SK-N-MC (cell line): ENCODE measurements around the gene GEMIN5.

Experiments used
- DNase-seq: peaks from one replicate; pipeline ENCODE4 v3.0.0-alpha.2; 2011; ENCODE audit warnings: low read depth, low spot score
- H3K27ac ChIP-seq: fragments of 200-600 bp; sonication (generic); 2 replicates; pipeline ENCODE4 v1.5.1; 2016; ENCODE audit warnings: mixed run types
- H3K36me3 ChIP-seq: fragments of 200-600 bp; sonication (generic); 2 replicates; pipeline ENCODE4 v1.6.1; 2017; ENCODE audit warnings: antibody characterized with exemption, low read length, mixed read lengths; ENCODE audit not compliant: insufficient read depth
- H3K4me3 ChIP-seq: fragments of 200-600 bp; sonication (generic); 2 replicates; pipeline ENCODE4 v1.5.1; 2016
- H3K9ac ChIP-seq: fragments of 200-600 bp; sonication (generic); 2 replicates; pipeline ENCODE4 v1.8.0; 2017; ENCODE audit warnings: mixed run types, mixed read lengths; ENCODE audit not compliant: insufficient read length
- H3K9me3 ChIP-seq: fragments of 200-600 bp; sonication (generic); 2 replicates; pipeline ENCODE4 v1.6.1; 2017; ENCODE audit warnings: low read depth, mild to moderate bottlenecking, antibody characterized with exemption, low read length, moderate library complexity, mixed read lengths
- EZH2 ChIP-seq: fragments of 200-600 bp; sonication (generic); IDR thresholded peaks from one replicate; pipeline ENCODE4 v1.6.1; 2017; ENCODE audit warnings: antibody characterized with exemption
- FOXP2 ChIP-seq: optimal IDR thresholded peaks from 2 replicates; pipeline ENCODE3; 2011; ENCODE audit warnings: mild to moderate bottlenecking, moderate library complexity; ENCODE audit not compliant: insufficient read depth; ENCODE audit errors: extremely low read length, control extremely low read depth
- POLR2AphosphoS5 ChIP-seq: IDR thresholded peaks from 2 replicates; pipeline ENCODE4 v1.6.1; 2012; ENCODE audit warnings: mild to moderate bottlenecking, low read depth, low read length, borderline replicate concordance

The GEMIN5 gene

GRCh38 chr5:154885439-154885838 is 52.6 kb downstream of the GEMIN5 start:
- Histone ChIP-seq H3K27ac (no peak overlapping the region), H3K36me3 (peaks cover 63% of the 10 kb centered on the region), H3K9me3 (peaks cover 19% of the 10 kb centered on the region; the same call in 1 of the 2 replicates), H3K4me3 (no peak overlapping the region), H3K9ac (no peak overlapping the region)
- TF ChIP-seq POLR2AphosphoS5 (no peak), EZH2 (no peak), FOXP2 (no peak)
- no peak for DNase-seq

GRCh38 chr5:154884424-154884823 is 53.6 kb downstream of the GEMIN5 start:
- H3K36me3 ChIP-seq: peaks cover 61% of the 10 kb centered on the region
- TF ChIP-seq FOXP2 (no peak), POLR2AphosphoS5 (no peak), EZH2 (no peak)

DNA sequence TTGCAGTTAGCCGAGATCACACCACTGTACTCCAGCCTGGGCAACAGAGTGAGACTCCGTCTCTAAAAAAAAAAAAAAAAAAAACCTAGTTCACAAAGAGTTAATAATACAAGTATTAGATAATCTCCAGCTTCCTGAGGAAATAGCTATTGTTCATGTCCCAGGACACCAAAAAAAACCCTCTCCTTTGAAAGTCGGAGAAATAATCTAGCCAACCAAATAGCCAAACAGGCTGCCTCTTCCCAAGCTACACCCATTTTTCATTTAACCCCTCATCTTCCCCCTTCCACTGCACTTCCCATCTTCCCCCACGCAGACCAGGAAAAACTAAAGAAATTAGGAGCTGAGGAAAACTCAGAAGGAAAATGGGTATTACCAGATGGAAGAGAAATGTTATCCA is 56.0 kb downstream of the GEMIN5 start:
- no peak for TF ChIP-seq EZH2
- no peak for TF ChIP-seq FOXP2
- TF ChIP-seq POLR2AphosphoS5: no peak
- no peak overlapping the region for H3K27ac ChIP-seq
- DNase-seq: no peak
- no peak overlapping the region for H3K9ac ChIP-seq
- H3K4me3 ChIP-seq: no peak overlapping the region
- peaks cover 51% of the 10 kb centered on the region for H3K36me3 ChIP-seq
- peaks cover 25% of the 10 kb centered on the region for H3K9me3 ChIP-seq

More at GRCh38 chr5:154884424-154884823, 53.6 kb downstream of the GEMIN5 start:
- Histone ChIP-seq H3K9me3 (peaks cover 20% of the 10 kb centered on the region; the same call in 1 of the 2 replicates), H3K27ac (no peak overlapping the region), H3K9ac (no peak overlapping the region), H3K4me3 (no peak overlapping the region)
- no peak for DNase-seq

GRCh38 chr5:154878642-154879335 is 59.2 kb downstream of the GEMIN5 start:
- Histone ChIP-seq H3K9me3 (peaks cover 7% of the 10 kb centered on the region; the same call in 1 of the 2 replicates), H3K4me3 (no peak overlapping the region), H3K27ac (no peak overlapping the region), H3K36me3 (peaks cover 55% of the 10 kb centered on the region), H3K9ac (no peak overlapping the region)
- DNase-seq: no peak
- TF ChIP-seq EZH2 (no peak), FOXP2 (no peak), POLR2AphosphoS5 (no peak)

- no peak overlapping the region for H3K9ac ChIP-seq
- peaks cover 77% of the 10 kb centered on the region for H3K36me3 ChIP-seq
- H3K9me3 ChIP-seq: peaks cover under 1% of the 10 kb centered on the region; the same call in 1 of the 2 replicates
- H3K4me3 ChIP-seq: no peak overlapping the region
- TF ChIP-seq POLR2AphosphoS5 (no peak), EZH2 (no peak), FOXP2 (no peak)
- no peak overlapping the region for H3K27ac ChIP-seq
- no peak for DNase-seq
Observed at GRCh38 chr5:154873791-154874331, 64.2 kb downstream of the GEMIN5 start.

GRCh38 chr5:154871734-154872133 is 66.3 kb downstream of the GEMIN5 start:
- TF ChIP-seq FOXP2 (no peak), EZH2 (no peak), POLR2AphosphoS5 (no peak)
- no peaks in the 10 kb centered on the region for H3K9me3 ChIP-seq
- H3K27ac ChIP-seq: no peak overlapping the region

GRCh38 chr5:154868702-154869101 is 69.3 kb downstream of the GEMIN5 start:
- H3K9me3 ChIP-seq: no peaks in the 10 kb centered on the region
- no peak overlapping the region for H3K4me3 ChIP-seq
- peaks cover 78% of the 10 kb centered on the region for H3K36me3 ChIP-seq
- DNase-seq: no peak
- TF ChIP-seq FOXP2 (no peak), EZH2 (no peak), POLR2AphosphoS5 (no peak)
- H3K27ac ChIP-seq: no peak overlapping the region
- H3K9ac ChIP-seq: no peak overlapping the region

More at GRCh38 chr5:154871734-154872133, 66.3 kb downstream of the GEMIN5 start:
- peaks cover 79% of the 10 kb centered on the region for H3K36me3 ChIP-seq
- no peak overlapping the region for H3K4me3 ChIP-seq
- no peak for DNase-seq
- H3K9ac ChIP-seq: no peak overlapping the region

DNA sequence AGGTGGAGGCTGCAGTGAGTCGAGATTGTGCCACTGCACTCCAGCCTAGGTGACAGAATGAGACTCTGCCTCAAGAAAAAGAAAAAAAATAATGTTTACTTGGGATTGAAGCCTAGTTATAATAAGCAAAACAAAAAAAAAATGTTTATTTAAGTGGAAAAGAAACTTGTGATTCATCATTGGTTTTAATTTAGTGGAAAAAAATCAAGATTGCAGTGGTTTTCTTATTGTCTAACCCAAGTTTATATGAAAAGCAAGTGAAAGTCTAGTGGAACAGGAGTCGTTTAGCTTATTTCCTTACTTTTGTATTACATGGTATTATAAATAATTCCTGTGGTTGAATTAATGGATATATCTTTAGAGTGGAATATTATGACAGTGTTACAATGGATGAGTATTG is 71.2 kb downstream of the GEMIN5 start:
- no peaks in the 10 kb centered on the region for H3K9me3 ChIP-seq
- no peak overlapping the region for H3K9ac ChIP-seq
- peaks cover 77% of the 10 kb centered on the region for H3K36me3 ChIP-seq
- DNase-seq: no peak
- H3K27ac ChIP-seq: peak overlapping the region; percentile 42; the same call in 1 of the 2 replicates
- TF ChIP-seq POLR2AphosphoS5 (no peak), FOXP2 (no peak), EZH2 (no peak)
- no peak overlapping the region for H3K4me3 ChIP-seq
